A549 treated with RU486 at 1 μM for 4 hours (cell line): ENCODE measurements around the gene GYG2. TPM values are rescaled to one million over a fixed set of nuclear protein-coding genes. Genes with fewer than 3 reads are reported as not detected.

ENCODE experiments used
- total RNA-seq: library from RNA; stranded (reverse); fragments of 200-300 nt; extraction: Qiagen RNA extraction; gene quantifications from 5 replicates; pipeline ENCODE4 v1.2.3, GENCODE V29; 2022; ENCODE audit warnings: low read depth

The GYG2 gene
- total RNA-seq = 3.6 to 5.6 TPM (median 4.3 TPM) in 5 replicates

DNA sequence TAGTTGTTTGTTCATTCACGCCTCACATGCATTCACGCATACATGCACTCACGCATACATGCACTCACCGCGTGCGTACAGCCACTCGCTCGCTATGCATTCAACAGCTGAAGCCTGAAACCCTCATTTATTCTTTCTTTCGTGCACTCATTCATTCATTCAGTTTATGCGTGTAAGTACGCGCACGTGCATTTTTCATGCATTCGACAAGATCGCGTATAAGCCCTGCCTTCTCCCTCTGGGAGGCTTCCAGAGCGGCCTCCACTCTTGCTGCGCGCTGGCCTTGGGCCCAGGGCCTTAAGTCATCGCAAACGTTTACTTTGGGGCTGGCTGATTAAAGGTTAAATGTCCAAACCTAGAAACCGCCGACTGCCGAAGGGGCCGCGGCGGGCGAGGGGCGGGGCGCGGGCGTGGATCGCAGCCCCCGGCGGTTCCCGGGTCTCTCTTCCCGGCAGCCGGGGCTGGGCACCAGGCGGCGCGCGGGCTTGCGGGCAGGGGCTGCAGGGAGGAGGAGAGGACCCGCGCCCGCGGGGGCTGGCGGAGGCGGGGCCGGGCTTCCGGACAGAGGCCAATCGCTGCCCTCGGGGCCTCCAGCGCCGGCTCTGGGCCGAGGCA, at the start of gene GYG2:
Gene GYG2, plus strand, starts transcription at position 587 of the 615 bp plus-strand sequence. CDS start 1,259 bp downstream, outside the sequence.

DNA sequence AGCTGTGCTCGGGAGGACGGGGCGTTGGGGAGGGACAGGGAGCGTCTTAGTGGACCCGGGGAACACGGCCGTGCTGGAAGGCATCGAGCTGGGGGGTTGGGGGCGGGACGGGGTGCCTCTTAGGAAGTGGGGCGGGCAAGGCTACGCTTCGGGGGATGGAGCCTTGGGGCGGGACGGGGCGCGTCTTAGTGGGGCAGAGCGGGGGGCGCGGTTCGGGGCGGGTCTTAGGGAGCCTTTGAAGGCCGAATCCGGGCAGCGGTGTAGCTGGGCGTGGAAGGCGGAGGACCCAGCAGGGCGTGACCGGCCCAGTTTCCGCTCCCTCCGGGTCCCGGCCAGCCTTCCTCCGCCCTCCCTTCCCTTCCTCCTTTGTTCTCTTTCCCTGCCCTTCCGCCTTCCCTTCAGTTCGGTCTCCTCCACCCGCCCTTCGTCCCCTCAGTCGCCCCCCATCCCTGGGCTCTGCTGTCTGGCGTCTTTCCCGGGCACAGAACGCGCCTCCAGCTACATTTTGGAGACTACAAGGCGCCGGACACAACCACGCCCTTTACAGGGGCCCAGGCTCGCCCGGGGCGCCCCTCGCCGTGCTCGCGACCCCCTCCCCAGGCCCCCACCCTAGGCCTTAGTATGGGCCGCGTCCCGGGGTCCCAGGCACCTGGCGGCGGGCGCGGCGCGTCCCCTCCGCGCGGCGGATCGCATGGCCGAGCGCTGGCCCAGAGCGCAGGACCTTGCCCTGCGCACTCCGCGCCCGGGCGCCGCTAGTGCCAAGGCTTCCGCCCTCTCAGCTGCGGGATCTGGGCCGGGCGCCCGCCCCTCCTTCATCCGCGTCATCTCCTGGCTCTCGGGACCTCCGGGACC, 100.1 kb downstream of the GYG2 start, which contains the start of gene ARSD:
Gene ARSD, minus strand, starts transcription at position 757 of the 852 bp plus-strand sequence. Its CDS starts 64 bp downstream, at position 693.

Other genes starting within 250 kb of the GYG2 start
- 250 to 272 TPM (median 264 TPM) in 5 replicates for gene CD99, start 137.6 kb upstream of the GYG2 start, total RNA-seq
- gene XG, start 76.9 kb upstream of the GYG2 start, total RNA-seq = not detected in 5 replicates
- gene ARSD, start 100.4 kb downstream of the GYG2 start, total RNA-seq = 11.9 to 13.1 TPM (median 12.1 TPM) in 5 replicates
- not detected in 5 replicates for gene ARSH, start 177.6 kb downstream of the GYG2 start, total RNA-seq
- gene ARSF, start 212.5 kb downstream of the GYG2 start, total RNA-seq = not detected in 5 replicates